Kidney (tissue), 14 donors: ENCODE data around the gene SPOCK2. TPM values are rescaled to one million over a fixed set of nuclear protein-coding genes. Genes with fewer than 3 reads are reported as not detected.

Source experiments
- DNase-seq, 5 donors: peaks; one replicate each; pipeline ENCODE4 v3.0.0-alpha.2; 2013 to 2020
- FAIRE-seq: peaks from 2 replicates; lab custom pipeline; 2012; peaks lifted over from hg19 to GRCh38; lab: Jason Lieb, UNC
- H3K27ac ChIP-seq, 2 donors: one replicate each; pipeline ENCODE4 v1.7.0; 2013; ENCODE audit warnings: low read depth in 2 of 2, low read length in 2 of 2, inconsistent platforms in 1 of 2
- H3K27me3 ChIP-seq: one replicate; pipeline ENCODE4 v1.7.1; 2013; ENCODE audit warnings: low read length, inconsistent platforms; ENCODE audit not compliant: control insufficient read depth, insufficient read depth
- H3K36me3 ChIP-seq, 3 donors: one replicate each; pipeline versions ENCODE4 v1.7.0 to v1.7.1; 2013; ENCODE audit warnings: low read length in 3 of 3, control low read depth in 1 of 3, inconsistent platforms in 1 of 3; ENCODE audit not compliant: insufficient read depth in 3 of 3, control insufficient read depth in 2 of 3
- H3K4me1 ChIP-seq, 3 donors: one replicate each; pipeline versions ENCODE4 v1.7.0 to v1.7.1; 2013; ENCODE audit warnings: low read length in 3 of 3, inconsistent platforms in 1 of 3, low read depth in 1 of 3; ENCODE audit not compliant: control insufficient read depth in 2 of 3, insufficient read depth in 2 of 3
- H3K4me3 ChIP-seq, 3 donors: one replicate each; pipeline versions ENCODE4 v1.7.0 to v1.8.1; 2013; ENCODE audit warnings: low read length in 3 of 3, control low read depth in 1 of 3, inconsistent platforms in 1 of 3
- H3K9ac ChIP-seq, 3 donors: one replicate each; pipeline versions ENCODE4 v1.7.0 to v1.7.1; 2013; ENCODE audit warnings: low read length in 3 of 3, control low read depth in 1 of 3, inconsistent platforms in 1 of 3
- H3K9me3 ChIP-seq, 3 donors: one replicate each; pipeline versions ENCODE4 v1.7.0 to v1.7.1; 2013; ENCODE audit warnings: low read length in 3 of 3, control low read depth in 1 of 3, inconsistent platforms in 1 of 3; ENCODE audit not compliant: control insufficient read depth in 2 of 3, insufficient read depth in 1 of 3
- intact Hi-C: fragments of 100-400 bp; cut with DNase I; formaldehyde crosslinking; loops from one replicate; pipeline ENCODE4 v1.11.1; 2022
- polyA plus RNA-seq: library from polyadenylated mRNA; stranded (reverse); fragments of 350-450 nt; fragmentation: Illumina TruSeq; extraction: RNeasy Lipid Tissue Mini Kit (QIAGEN cat#74804); gene quantifications from one replicate; pipeline ENCODE4 v1.2.3, GENCODE V29; 2014; ENCODE audit warnings: low read depth, low replicate concordance; ENCODE audit not compliant: insufficient read depth
- total RNA-seq: library from RNA; stranded (reverse); fragmentation: NEBNext Ultra II Directional; extraction: Animal tissue kit (Norgen Biotek cat#: 25700); gene quantifications from one replicate; pipeline ENCODE4 v1.2.1, GENCODE V29; 2021
- TF ChIP-seq, protein P1 (sequence below): IDR thresholded peaks from 3 replicates; pipeline ENCODE4 v1.5.1; 2012; ENCODE audit warnings: mild to moderate bottlenecking, moderate library complexity, borderline replicate concordance; ENCODE audit not compliant: insufficient read depth; ENCODE audit errors: extremely low read depth
- donor health status: control.
- donor health status: control.
- donor health status: control.
- donor health status: control.
- donor health status: control.
- donor health status: DM: yes; HTN: yes; CAD: no.
- donor health status: Normal renal cell carcinoma (clear cell type).

The SPOCK2 gene
- total and polyA plus RNA-seq, 2 donors from 2014 or later: 19.7 to 103 TPM

- TF ChIP-seq, protein P1, sequence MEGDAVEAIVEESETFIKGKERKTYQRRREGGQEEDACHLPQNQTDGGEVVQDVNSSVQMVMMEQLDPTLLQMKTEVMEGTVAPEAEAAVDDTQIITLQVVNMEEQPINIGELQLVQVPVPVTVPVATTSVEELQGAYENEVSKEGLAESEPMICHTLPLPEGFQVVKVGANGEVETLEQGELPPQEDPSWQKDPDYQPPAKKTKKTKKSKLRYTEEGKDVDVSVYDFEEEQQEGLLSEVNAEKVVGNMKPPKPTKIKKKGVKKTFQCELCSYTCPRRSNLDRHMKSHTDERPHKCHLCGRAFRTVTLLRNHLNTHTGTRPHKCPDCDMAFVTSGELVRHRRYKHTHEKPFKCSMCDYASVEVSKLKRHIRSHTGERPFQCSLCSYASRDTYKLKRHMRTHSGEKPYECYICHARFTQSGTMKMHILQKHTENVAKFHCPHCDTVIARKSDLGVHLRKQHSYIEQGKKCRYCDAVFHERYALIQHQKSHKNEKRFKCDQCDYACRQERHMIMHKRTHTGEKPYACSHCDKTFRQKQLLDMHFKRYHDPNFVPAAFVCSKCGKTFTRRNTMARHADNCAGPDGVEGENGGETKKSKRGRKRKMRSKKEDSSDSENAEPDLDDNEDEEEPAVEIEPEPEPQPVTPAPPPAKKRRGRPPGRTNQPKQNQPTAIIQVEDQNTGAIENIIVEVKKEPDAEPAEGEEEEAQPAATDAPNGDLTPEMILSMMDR: no peak
- Histone ChIP-seq H3K27me3 (no peaks in the 10 kb centered on the region), H3K4me1 (peaks cover 0 to 8% (median 0%) of the 10 kb centered on the region in 3 donors), H3K27ac (no peak overlapping the region), H3K9me3 (no peaks in the 10 kb centered on the region), H3K36me3 (no peaks in the 10 kb centered on the region), H3K9ac (no peak overlapping the region), H3K4me3 (no peak overlapping the region)
- no peak for DNase-seq
- no peak for FAIRE-seq
- intact Hi-C loops: no loop called here
Observed at GRCh38 chr10:72062832-72063702, 25.3 kb downstream of the SPOCK2 start.

- Histone ChIP-seq H3K27ac (no peak overlapping the region), H3K4me1 (peaks cover 0 to 4% (median 0%) of the 10 kb centered on the region in 3 donors), H3K27me3 (no peaks in the 10 kb centered on the region), H3K4me3 (no peak overlapping the region), H3K9ac (no peak overlapping the region), H3K9me3 (no peaks in the 10 kb centered on the region), H3K36me3 (no peaks in the 10 kb centered on the region)
- FAIRE-seq (no peak), DNase-seq (no peak)
- TF ChIP-seq, protein P1: no peak
- intact Hi-C loops: no loop called here
Observed at GRCh38 chr10:72062382-72062781, 26.0 kb downstream of the SPOCK2 start.

DNA sequence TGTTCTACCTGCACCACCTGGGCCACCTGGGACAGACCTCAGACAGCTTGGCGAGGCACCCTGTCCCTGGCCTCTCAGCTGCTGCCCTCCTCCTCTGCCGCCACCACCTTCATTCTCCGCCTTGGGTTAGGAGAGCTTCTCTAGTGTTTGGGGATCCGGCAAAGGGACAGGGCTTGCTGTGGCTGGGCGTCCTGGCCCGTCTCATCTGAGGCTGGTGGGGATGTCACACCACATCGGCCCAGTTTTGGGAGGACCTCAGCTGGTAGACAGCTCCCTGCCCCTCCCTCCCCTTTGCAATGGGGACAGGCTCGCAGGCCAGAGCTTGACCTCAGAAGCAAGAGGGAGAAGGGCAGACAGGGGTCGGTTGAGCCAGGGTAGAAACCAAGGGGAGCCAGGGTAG lies 26.4 kb downstream of the SPOCK2 start:
- no peak for FAIRE-seq

More for the DNA sequence above, 26.4 kb downstream of the SPOCK2 start:
- no peak overlapping the region for H3K4me3 ChIP-seq
- H3K36me3 ChIP-seq: no peaks in the 10 kb centered on the region
- H3K4me1 ChIP-seq: peaks cover 0 to 1% (median 0%) of the 10 kb centered on the region in 3 donors
- H3K9me3 ChIP-seq: no peaks in the 10 kb centered on the region
- DNase-seq: no peak
- H3K27me3 ChIP-seq: no peaks in the 10 kb centered on the region
- no peak overlapping the region for H3K27ac ChIP-seq
- TF ChIP-seq, protein P1: no peak
- H3K9ac ChIP-seq: no peak overlapping the region
- intact Hi-C loops: no loop called here
